MM.1S (cell line): ENCODE measurements around the gene RAB44.

Source experiments
- DNase-seq: peaks from one replicate; pipeline ENCODE4 v3.0.0-alpha.2; 2015
- H2AFZ ChIP-seq: fragments of 300-600 bp; sonication (generic); 2 replicates; pipeline ENCODE4 v1.6.0; 2016; ENCODE audit warnings: antibody characterized with exemption, low read length
- H3F3A ChIP-seq: fragments of 300-600 bp; sonication (generic); 2 replicates; pipeline ENCODE4 v1.6.1; 2016; ENCODE audit warnings: mild to moderate bottlenecking, antibody characterized with exemption, low read length, moderate library complexity, mixed read lengths; ENCODE audit not compliant: insufficient read depth
- H3K27ac ChIP-seq: fragments of 300-600 bp; sonication (generic); 2 replicates; pipeline ENCODE4 v1.5.1; 2016; ENCODE audit warnings: mild to moderate bottlenecking, low read length
- H3K27me3 ChIP-seq: fragments of 300-600 bp; sonication (generic); replicated peaks from 2 replicates; pipeline ENCODE4 v1.6.0; 2016; ENCODE audit warnings: low read length; ENCODE audit not compliant: insufficient read depth
- H3K36me3 ChIP-seq: fragments of 300-600 bp; sonication (generic); replicated peaks from 2 replicates; pipeline ENCODE4 v1.6.1; 2016; ENCODE audit warnings: mild to moderate bottlenecking, low read length, mixed read lengths; ENCODE audit not compliant: insufficient read depth
- H3K4me1 ChIP-seq: fragments of 300-600 bp; sonication (generic); 2 replicates; pipeline ENCODE4 v1.6.1; 2016; ENCODE audit warnings: low read length, mixed read lengths
- H3K4me2 ChIP-seq: fragments of 300-600 bp; sonication (generic); 2 replicates; pipeline ENCODE4 v1.6.0; 2016; ENCODE audit warnings: low read depth, low read length
- H3K4me3 ChIP-seq: fragments of 300-600 bp; sonication (generic); 2 replicates; pipeline ENCODE4 v1.5.1; 2016; ENCODE audit warnings: low read length, mixed read lengths
- H3K79me2 ChIP-seq: fragments of 300-600 bp; sonication (generic); 2 replicates; pipeline ENCODE4 v1.6.1; 2016; ENCODE audit warnings: mixed run types, low read length, mixed read lengths
- H3K9ac ChIP-seq: fragments of 300-600 bp; sonication (generic); 2 replicates; pipeline ENCODE4 v1.6.1; 2016; ENCODE audit warnings: low read length, mixed read lengths
- H3K9me2 ChIP-seq: fragments of 300-600 bp; sonication (generic); replicated peaks from 2 replicates; pipeline ENCODE4 v1.6.1; 2016; ENCODE audit warnings: mild to moderate bottlenecking, low read length, mixed read lengths; ENCODE audit not compliant: insufficient read depth
- H3K9me3 ChIP-seq: fragments of 300-600 bp; sonication (generic); replicated peaks from 2 replicates; pipeline ENCODE4 v1.6.1; 2016; ENCODE audit warnings: mild to moderate bottlenecking, low read length, mixed read lengths; ENCODE audit not compliant: insufficient read depth
- H4K20me1 ChIP-seq: fragments of 300-600 bp; sonication (generic); 2 replicates; pipeline ENCODE4 v1.6.1; 2016; ENCODE audit warnings: mild to moderate bottlenecking, low read length, moderate library complexity, mixed read lengths; ENCODE audit not compliant: insufficient read depth
- CTCF ChIP-seq: fragments of 300-600 bp; sonication (generic); IDR thresholded peaks from 2 replicates; pipeline ENCODE4 v1.5.1; 2016; ENCODE audit warnings: antibody characterized with exemption, low read length, mixed read lengths
- EZH2 ChIP-seq: fragments of 300-600 bp; sonication (generic); optimal IDR thresholded peaks from 2 replicates; pipeline ENCODE3; 2017; ENCODE audit warnings: low read depth, mild to moderate bottlenecking, antibody characterized with exemption, low read length, mixed read lengths
- EZH2phosphoT487 ChIP-seq: fragments of 300-600 bp; sonication (generic); IDR thresholded peaks from 2 replicates; pipeline ENCODE4 v1.6.1; 2018; ENCODE audit warnings: antibody characterized with exemption, low read length

Gene RAB44

GRCh38 chr6:36746251-36746650 lies 48.6 kb downstream of the RAB44 start:
- Histone ChIP-seq H3K9me3 (no peaks in the 10 kb centered on the region), H3K9ac (no peak overlapping the region), H2AFZ (no peak overlapping the region), H3F3A (no peaks in the 10 kb centered on the region), H3K4me1 (0 out of 2 replicates have a peak, but pooled peaks cover 3% of the 10 kb centered on the region), H3K27me3 (no peaks in the 10 kb centered on the region), H3K4me2 (no peak overlapping the region), H4K20me1 (no peaks in the 10 kb centered on the region), H3K9me2 (no peaks in the 10 kb centered on the region), H3K36me3 (no peaks in the 10 kb centered on the region), H3K79me2 (no peaks in the 10 kb centered on the region), H3K27ac (no peak overlapping the region), H3K4me3 (no peak overlapping the region)
- DNase-seq: no peak
- TF ChIP-seq EZH2 (no peak), EZH2phosphoT487 (no peak), CTCF (no peak)

- Histone ChIP-seq H3K9me2 (no peaks in the 10 kb centered on the region), H3K27ac (no peak overlapping the region), H3F3A (peaks cover 29% of the 10 kb centered on the region), H3K79me2 (0 out of 2 replicates have a peak, but pooled peaks cover 5% of the 10 kb centered on the region), H3K4me1 (peaks cover 36% of the 10 kb centered on the region), H2AFZ (no peak overlapping the region), H3K9me3 (no peaks in the 10 kb centered on the region), H4K20me1 (no peaks in the 10 kb centered on the region), H3K27me3 (no peaks in the 10 kb centered on the region), H3K9ac (no peak overlapping the region), H3K4me2 (no peak overlapping the region), H3K36me3 (no peaks in the 10 kb centered on the region), H3K4me3 (no peak overlapping the region)
- no peak for TF ChIP-seq CTCF
- no peak for TF ChIP-seq EZH2
- TF ChIP-seq EZH2phosphoT487: no peak
- no peak for DNase-seq
Measured at GRCh38 chr6:36749829-36750489, 52.3 kb downstream of the RAB44 start.

- Histone ChIP-seq H3K9me3 (no peaks in the 10 kb centered on the region), H2AFZ (no peak overlapping the region), H4K20me1 (no peaks in the 10 kb centered on the region), H3K79me2 (0 out of 2 replicates have a peak, but pooled peaks cover 6% of the 10 kb centered on the region), H3K36me3 (no peaks in the 10 kb centered on the region), H3K9ac (no peak overlapping the region), H3K4me2 (no peak overlapping the region), H3K27ac (no peak overlapping the region), H3K9me2 (no peaks in the 10 kb centered on the region), H3K4me3 (no peak overlapping the region), H3F3A (peaks cover 40% of the 10 kb centered on the region), H3K27me3 (no peaks in the 10 kb centered on the region), H3K4me1 (peaks cover 46% of the 10 kb centered on the region)
- TF ChIP-seq CTCF: no peak
- TF ChIP-seq EZH2: no peak
- no peak for TF ChIP-seq EZH2phosphoT487
- DNase-seq: no peak
Measured at GRCh38 chr6:36751091-36751490, 53.5 kb downstream of the RAB44 start.
